Peyer's patch (tissue), 4 donors: Measurements from ENCODE around the gene ARHGEF19. TPM values are rescaled to one million over a fixed set of nuclear protein-coding genes. Genes with fewer than 3 reads are reported as not detected.

Source experiments
- DNase-seq, 3 donors: peaks; one replicate each; pipeline ENCODE4 v3.0.0-alpha.2; 2017 to 2019
- H3K27ac ChIP-seq, 4 donors: fragments of 200-600 bp; sonication (generic); one replicate each; pipeline ENCODE4 v1.5.1; 2016 to 2019
- H3K27me3 ChIP-seq, 2 donors: fragments of 200-600 bp; sonication (generic); one replicate each; pipeline ENCODE4 v1.5.1; 2019
- H3K36me3 ChIP-seq, 3 donors: fragments of 200-600 bp; sonication (generic); one replicate each; pipeline ENCODE4 v1.5.1; 2016 to 2019
- H3K4me1 ChIP-seq, 4 donors: fragments of 200-600 bp; sonication (generic); one replicate each; pipeline ENCODE4 v1.5.1; 2016 to 2019
- H3K4me3 ChIP-seq, 4 donors: fragments of 200-600 bp; sonication (generic); 1 replicate in 3 of 4; 2 replicates in 1 of 4; pipeline ENCODE4 v1.5.1; 2016 to 2019; ENCODE audit warnings: mild to moderate bottlenecking in 1 of 4
- H3K9me3 ChIP-seq, 4 donors: fragments of 200-600 bp; sonication (generic); one replicate each; pipeline ENCODE4 v1.5.1; 2016 to 2019; ENCODE audit warnings: mild to moderate bottlenecking in 1 of 4
- CTCF ChIP-seq, 6 experiments: fragments of 450-650 bp in 4 of 6; fragments of 200-600 bp in 2 of 6; sonication (generic) in 1 of 6; IDR thresholded peaks; one replicate each; pipeline ENCODE4 v1.5.1; 2017 to 2019; ENCODE audit warnings: antibody characterized with exemption in 6 of 6, mild to moderate bottlenecking in 3 of 6, moderate library complexity in 1 of 6
- POLR2A ChIP-seq, 2 donors: fragments of 450-650 bp; IDR thresholded peaks; one replicate each; pipeline ENCODE4 v1.5.1; 2017; ENCODE audit warnings: antibody characterized with exemption in 2 of 2, mild to moderate bottlenecking in 2 of 2, moderate library complexity in 2 of 2
- small RNA-seq, 2 donors: library from RNA; depleted of rRNA; stranded (forward); fragments of <200 nt; gene quantifications; one replicate each; pipeline ENCODE3, GENCODE V24; 2016
- total RNA-seq, 4 donors: library from RNA; depleted of rRNA; stranded (reverse); fragments of >200 nt; gene quantifications; one replicate each; pipeline ENCODE4 v1.1.0, GENCODE V29; 2016

ARHGEF19 gene
- total RNA-seq, 4 donors from 2014 or later, result 6.0 to 16.5 (median 7.3) TPM

DNA sequence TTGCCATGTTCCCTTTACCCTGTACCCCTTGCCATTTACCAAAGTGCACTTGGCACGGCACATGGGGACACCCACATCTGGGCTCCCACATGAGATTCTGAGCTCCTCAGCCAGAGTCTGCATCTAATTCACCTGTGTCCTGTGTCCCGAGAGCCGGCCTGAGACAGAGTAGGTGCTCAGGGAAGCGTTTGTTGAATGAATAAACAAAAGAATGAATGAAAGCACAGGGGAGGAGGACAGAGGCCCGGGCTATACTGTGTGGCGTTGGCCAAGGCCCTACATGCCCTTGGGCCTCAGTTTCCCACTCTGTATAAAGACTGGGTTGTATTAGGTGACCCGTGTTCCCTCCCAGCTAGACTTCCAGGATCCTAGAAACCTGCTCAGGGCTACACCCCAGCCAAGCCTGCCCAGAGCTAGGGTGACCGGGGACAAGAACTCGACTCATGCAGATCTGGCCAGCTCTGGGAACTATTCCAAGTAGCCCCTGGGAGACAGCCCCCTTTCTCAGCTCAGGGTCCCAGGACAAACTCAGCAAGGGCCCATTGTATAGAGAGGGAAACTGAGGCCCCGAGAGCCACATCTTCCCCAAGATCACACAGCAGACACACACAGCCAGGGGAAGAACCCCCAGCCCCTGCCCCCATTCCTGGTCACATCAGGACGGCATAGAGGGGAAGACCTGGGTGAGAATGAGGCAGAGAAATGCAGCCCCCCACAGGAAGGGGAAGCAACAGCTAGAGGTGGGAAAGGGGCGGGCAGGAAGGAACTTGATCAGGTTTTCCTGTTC is 62.6 kb downstream of the ARHGEF19 start:
- Histone ChIP-seq H3K4me3 (no peak overlapping the region), H3K4me1 (peaks cover 0 to 43% (median 4%) of the 10 kb centered on the region in 4 donors), H3K27ac (peak overlapping the region in 1 of 4 donors; percentile 25), H3K9me3 (no peaks in the 10 kb centered on the region), H3K36me3 (peaks cover 0 to 40% (median 0%) of the 10 kb centered on the region in 3 donors), H3K27me3 (no peaks in the 10 kb centered on the region)
- TF ChIP-seq CTCF (IDR thresholded peaks at IDR 0.05) (no peak), POLR2A (IDR thresholded peaks at IDR 0.05) (no peak)
- DNase-seq, result no peak

- no peak overlapping the region for H3K27ac ChIP-seq
- H3K36me3 ChIP-seq, result peaks cover 0 to 40% (median 0%) of the 10 kb centered on the region in 3 donors
- no peaks in the 10 kb centered on the region for H3K27me3 ChIP-seq
- TF ChIP-seq POLR2A (IDR thresholded peaks at IDR 0.05) (no peak), CTCF (IDR thresholded peaks at IDR 0.05) (no peak)
- H3K4me3 ChIP-seq, result no peak overlapping the region
- no peaks in the 10 kb centered on the region for H3K9me3 ChIP-seq
- DNase-seq, result no peak
- H3K4me1 ChIP-seq, result peaks cover 0 to 47% (median 8%) of the 10 kb centered on the region in 4 donors
These were observed 63.3 kb downstream of the ARHGEF19 start for GRCh38 chr1:16149146-16149545.

- no peak for TF ChIP-seq POLR2A (IDR thresholded peaks at IDR 0.05)
- no peak for TF ChIP-seq CTCF (IDR thresholded peaks at IDR 0.05)
- H3K4me1 ChIP-seq, result peaks cover 0 to 43% (median 10%) of the 10 kb centered on the region in 4 donors
- peaks cover 0 to 40% (median 0%) of the 10 kb centered on the region in 3 donors for H3K36me3 ChIP-seq
- H3K27me3 ChIP-seq, result no peaks in the 10 kb centered on the region
- no peak for DNase-seq
- no peak overlapping the region for H3K4me3 ChIP-seq
- H3K27ac ChIP-seq, result no peak overlapping the region
- H3K9me3 ChIP-seq, result no peaks in the 10 kb centered on the region
These were observed 63.9 kb downstream of the ARHGEF19 start for GRCh38 chr1:16148329-16149092.

Small RNA genes within 50 kb of the gene (small RNA-seq; reads per million reads assigned to genes)
- 0 reads per million in 2 donors for gene MT1XP1

Other genes starting within 250 kb of the ARHGEF19 start
- gene ZBTB17, start 236.6 kb downstream of the ARHGEF19 start, total RNA-seq, result 100 to 1,000 TPM in 1 of 4 donors, 10 to 100 TPM in 3; 52.1 to 138 (median 56.6) TPM
- not detected for gene SRARP, start 208.4 kb downstream of the ARHGEF19 start, total RNA-seq
- 1 to 10 TPM in 3 of 4 donors, not detected in 1; 1.1 to 5.2 (median 1.1) TPM for gene HSPB7, start 194.6 kb downstream of the ARHGEF19 start, total RNA-seq
- gene CLCNKA, start 190.6 kb downstream of the ARHGEF19 start, total RNA-seq, result under 1 TPM in 1 of 4 donors, not detected in 3; 0.47 TPM
- not detected for gene CLCNKB, start 168.9 kb downstream of the ARHGEF19 start, total RNA-seq
- gene FAM131C, start 139.0 kb downstream of the ARHGEF19 start, total RNA-seq, result 1 to 10 TPM in 2 of 4 donors, under 1 TPM in 1, not detected in 1; 0.80 to 3.5 (median 2.3) TPM
- 10 to 100 TPM; 23.5 to 42.6 (median 35.5) TPM for gene EPHA2, start 56.6 kb downstream of the ARHGEF19 start, total RNA-seq
- gene CPLANE2, start 24.5 kb upstream of the ARHGEF19 start, total RNA-seq, result 1 to 10 TPM in 3 of 4 donors, not detected in 1; 1.2 to 6.6 (median 3.4) TPM
- gene FBXO42, start 139.8 kb upstream of the ARHGEF19 start, total RNA-seq, result 10 to 100 TPM; 15.7 to 29.4 (median 24.5) TPM
- 10 to 100 TPM; 52.0 to 59.5 (median 57.4) TPM for gene SZRD1, start 154.6 kb upstream of the ARHGEF19 start, total RNA-seq
- gene SPATA21, start 224.8 kb upstream of the ARHGEF19 start, total RNA-seq, result not detected
- gene NECAP2, start 228.1 kb upstream of the ARHGEF19 start, total RNA-seq, result 10 to 100 TPM; 32.1 to 53.1 (median 38.6) TPM